T1000 (cell line): ENCODE results near the gene PLEK2.
"Not testable (repeated sequence)": the region's sequence is repeated elsewhere in the genome, so short reads cannot be mapped to it uniquely, and the experiment has no call there.

ENCODE experiments used
- DNase-seq: peaks from one replicate; lab custom pipeline; 2025; ENCODE audit warnings: mixed read lengths; lab: John Stamatoyannopoulos, UW

Gene PLEK2

DNA sequence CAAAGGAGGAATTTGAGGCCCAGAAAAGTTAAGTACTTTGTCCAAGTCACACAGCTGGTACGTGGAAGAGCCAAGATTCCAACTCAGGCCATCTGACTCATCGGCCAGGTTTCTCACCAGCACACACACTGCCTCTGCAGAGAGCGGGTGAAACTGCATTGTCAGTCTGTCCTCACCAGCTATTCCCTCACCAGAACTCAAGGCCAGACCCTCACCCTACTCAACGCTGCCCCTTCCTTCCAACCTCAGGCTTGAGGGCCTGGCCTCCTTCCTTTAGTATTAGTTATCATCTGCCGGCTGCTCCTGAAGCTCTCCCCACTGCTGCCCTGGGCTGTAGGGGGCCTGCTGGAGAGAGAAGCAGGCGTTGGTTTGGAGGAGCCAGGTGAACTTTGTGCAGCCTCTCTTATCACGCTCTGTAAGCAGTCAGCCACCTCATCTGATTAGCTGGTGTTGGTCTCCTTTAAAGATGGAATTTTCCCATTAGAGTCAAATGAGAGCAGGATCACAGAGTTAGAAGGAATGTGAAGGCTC, 16.6 kb upstream of the PLEK2 start:
- no peak for DNase-seq

GRCh38 chr14:67426983-67427606, 15.1 kb upstream of the PLEK2 start:
- peak; percentile 26 for DNase-seq

GRCh38 chr14:67426161-67426560, 14.2 kb upstream of the PLEK2 start:
- no peak for DNase-seq

DNA sequence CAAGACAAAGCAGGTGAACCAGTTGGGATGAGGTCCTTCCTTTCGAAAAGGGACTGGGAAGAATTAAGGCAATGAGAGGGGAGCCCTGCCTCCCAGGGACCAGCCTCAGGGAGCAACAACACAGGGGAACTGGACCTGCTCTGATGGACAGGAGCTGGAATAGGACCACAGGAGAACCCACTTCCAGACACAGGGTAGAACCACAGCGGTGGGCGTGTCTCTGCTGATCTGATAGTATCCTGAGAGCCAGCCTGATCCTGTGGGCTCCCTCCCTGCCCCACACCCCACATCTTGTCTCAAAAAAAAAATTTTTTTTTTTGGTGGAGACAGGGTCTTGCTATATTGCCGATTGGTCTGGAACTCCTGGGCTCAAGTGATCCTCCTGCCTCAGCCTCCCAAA, 13.6 kb upstream of the PLEK2 start:
- DNase-seq: no peak

DNA sequence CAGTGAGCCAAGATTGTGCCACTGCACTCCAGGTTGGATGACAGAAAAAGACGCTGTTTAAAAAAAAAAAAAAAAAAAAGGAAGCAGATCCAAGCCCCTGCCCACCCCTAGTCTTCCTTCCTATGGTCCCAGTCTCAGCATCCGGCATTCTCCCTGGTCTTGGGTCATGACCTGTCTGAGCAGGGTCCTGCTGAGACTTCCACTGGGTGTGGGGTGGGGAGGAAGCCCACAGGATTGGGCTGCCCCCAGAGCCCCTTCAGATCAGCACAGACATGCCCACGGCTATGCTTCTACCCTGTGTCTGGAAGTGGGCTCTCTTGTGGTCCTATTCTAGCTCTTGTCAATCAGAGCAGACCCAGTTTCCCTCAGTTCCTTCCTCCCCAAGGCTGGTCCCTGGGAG, 12.6 kb upstream of the PLEK2 start:
- no peak for DNase-seq

- no peak for DNase-seq
These were observed 11.5 kb upstream of the PLEK2 start for GRCh38 chr14:67423424-67423823.

DNA sequence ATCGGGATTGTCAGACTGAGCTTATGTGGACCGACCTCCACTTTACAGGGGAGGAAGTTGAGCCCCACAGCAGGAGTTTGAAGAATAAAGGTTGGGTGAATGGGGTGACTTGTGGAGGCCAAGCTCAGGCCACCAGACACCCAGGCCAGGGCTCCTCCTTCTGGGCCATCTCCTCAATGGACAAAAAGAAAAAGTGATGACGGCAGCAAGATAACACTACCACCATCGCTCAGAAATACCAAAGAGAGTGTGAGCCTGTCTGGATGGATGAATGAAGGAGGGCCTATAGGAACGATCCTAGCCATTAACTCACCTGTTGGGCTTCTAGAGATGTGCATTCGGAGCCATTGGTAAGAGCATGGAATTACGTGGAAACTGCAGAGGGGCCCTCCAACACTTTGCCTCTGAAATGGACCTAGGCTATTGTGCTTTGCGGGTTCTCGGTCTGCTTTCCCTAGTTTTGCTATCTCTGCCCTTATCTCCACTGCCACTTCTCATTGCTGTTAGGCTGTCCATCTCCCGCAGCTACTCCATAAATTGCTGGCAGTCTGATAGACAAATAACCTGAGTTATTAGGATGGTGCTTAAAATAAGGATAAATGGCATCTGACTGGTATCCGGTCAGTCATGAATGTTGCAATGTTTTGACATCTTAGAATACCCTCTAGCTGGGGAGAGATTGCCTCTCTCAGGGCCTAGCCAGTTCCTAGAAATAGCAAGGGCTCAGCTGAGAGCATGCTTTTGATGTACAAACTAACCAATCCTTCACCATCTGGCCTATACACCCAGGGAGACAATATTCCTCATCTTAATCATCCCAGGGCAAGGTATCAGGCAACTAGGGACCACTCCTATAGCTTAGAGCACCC, 9.6 kb upstream of the PLEK2 start:
- DNase-seq: no peak

GRCh38 chr14:67420102-67420739, 8.3 kb upstream of the PLEK2 start:
- no peak for DNase-seq

DNA sequence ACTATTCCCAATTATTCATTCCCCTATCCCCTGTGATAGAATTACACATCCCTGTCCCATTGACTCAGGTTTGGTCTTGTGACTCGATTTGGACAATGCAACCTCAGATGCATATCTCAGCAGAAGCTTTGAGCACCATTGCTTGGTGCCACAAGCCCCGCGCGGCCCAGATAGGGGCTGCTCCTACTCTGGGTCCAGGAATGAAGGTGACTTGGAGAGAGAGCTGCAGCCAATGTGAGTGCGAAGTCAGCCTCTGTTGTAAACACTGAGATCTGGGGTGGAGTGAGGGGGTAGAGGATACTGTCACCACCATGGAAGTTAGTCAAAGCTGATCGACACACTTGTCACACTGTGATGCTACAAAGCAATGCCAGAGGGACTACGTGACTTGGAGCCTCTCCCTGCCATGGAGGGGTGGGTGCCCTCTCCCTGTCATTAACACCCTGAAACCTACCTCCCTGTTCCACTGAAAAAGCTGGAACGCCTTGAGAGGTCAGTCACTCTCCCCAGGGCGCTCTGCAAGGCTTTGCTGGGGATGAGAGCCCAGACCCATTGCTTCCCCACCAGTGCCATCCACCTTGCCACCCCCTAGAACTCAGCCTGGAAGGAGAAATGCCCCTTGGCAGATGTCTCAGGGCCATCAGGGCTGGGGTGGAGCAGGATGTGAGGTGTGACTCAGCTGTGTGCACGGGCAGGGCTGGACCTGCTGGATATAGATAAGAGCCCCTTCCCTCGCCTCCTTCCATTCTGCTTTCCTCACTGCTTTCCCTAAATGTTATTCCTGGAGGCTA, 6.6 kb upstream of the PLEK2 start:
- peak; percentile 24 for DNase-seq

DNA sequence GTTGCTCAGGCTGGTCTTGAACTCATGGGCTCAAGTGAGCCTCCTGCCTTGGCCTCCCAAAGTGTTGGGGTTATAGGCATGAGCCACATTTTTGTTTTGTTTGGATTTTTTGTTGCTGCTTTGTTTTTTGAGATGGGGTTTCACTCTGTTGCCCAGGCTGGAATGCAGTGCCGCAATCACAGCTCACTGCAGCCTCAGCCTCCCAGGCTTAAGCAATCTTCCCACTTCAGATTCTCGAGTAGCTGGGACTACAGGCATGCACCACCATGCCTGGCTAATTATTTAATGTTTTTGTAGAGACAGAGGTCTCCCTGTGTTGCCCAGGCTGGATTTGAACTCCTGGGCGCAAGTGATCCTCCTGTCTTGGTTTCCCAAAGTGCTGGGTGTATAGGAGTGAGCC, 5.7 kb upstream of the PLEK2 start:
- no peak for DNase-seq

DNA sequence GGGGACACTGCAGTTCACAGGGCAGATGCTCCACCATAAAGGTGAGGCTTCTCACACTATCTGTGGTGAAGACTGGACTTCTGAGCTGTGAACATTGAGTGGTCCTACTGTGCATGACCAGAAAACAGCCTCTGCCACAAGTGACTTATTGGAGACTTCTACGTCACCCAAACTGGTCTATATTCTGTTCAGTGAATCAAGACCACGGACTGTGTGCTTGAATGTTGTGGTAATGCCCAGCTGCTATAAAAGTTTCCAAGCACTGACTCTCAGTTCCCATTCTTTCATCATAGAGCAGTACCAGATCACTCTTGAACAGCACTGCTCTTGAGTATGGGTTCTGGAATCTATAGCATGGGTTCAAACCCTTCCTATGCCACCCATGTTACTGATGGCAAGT, 4.8 kb upstream of the PLEK2 start:
- DNase-seq: no peak

DNA sequence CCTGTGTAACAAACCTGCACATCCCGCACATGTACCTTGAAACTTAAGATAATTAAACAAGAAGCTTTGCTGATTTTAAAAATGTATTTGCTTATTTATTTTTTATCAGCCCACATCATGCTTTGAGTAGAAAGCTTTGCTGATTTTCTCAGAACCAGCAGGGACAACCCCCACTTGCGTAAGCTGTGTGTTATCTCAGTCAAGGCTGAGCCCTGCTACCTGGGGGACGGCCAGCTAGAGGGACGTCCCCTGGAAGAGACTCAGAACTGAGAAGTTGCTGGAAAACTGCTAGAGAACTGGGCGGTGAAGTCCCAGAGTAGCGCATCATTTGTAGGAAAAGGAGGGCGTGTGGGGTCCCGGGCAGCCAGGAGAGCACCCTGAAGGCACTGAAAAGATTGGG, 4.1 kb upstream of the PLEK2 start:
- no peak for DNase-seq

DNA sequence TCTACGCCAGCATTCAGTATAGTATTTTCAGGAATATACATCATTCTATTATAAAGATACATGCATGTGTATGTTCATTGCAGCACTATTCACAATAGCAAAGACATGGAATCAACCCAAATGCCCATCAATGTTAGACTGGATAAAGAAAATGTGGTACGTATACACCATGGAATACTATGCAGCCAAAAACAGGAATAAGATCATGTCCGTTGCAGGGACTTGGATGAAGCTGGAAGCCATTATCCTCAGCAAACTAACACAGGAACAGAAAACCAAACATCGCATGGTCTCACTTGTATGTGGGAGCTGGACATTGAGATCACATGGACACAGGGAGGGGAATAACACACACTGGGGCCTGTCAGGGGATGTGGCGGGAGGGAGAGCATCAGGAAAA, 3.6 kb upstream of the PLEK2 start:
- DNase-seq: not testable (repeated sequence)

GRCh38 chr14:67413806-67414769, 2.1 kb upstream of the PLEK2 start:
- peak; percentile 77 for DNase-seq

DNA sequence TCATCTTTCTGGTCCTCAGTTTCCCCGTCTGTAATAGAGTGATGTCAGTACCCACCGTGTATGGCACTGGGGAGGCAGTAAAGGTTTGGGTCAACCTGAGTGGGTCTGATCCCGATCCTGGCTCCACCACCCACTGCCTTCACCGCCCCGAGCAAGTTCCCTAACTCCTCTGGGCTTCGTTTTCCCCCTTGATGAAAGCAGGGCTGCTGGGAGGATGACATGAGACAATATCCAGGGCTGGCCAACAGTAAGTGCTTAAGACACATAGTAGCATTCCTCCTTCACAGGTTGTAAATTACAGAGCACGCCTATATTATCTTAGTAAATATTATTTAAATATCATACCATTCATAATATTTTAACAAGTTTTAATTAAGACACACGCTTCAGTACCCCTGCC, 595 bp downstream of the PLEK2 start:
- no peak for DNase-seq

DNA sequence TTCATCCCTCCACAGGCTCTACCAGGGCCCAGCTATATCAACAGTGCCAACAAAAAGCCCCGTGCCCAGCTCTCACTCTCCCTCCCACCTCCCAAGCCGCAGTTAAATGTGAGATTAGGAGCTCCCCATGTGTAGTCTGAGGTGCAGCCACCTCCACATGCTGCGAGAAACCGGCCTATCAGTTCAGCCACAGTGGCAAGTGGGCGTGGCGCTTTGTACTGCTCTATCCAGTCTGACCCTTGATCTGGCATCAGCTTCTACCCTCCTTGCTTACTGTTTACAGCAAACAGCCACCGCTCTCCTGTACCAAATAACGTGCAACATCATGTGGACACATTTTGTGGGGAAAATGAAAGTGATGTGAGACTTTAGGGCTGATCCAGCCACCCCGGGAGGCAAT, 1.7 kb downstream of the PLEK2 start:
- no peak for DNase-seq

GRCh38 chr14:67409461-67409860, 2.5 kb downstream of the PLEK2 start:
- no peak for DNase-seq

- DNase-seq: not testable (repeated sequence)
These were observed 3.7 kb downstream of the PLEK2 start for GRCh38 chr14:67408122-67408801.

- no peak for DNase-seq
These were observed 6.2 kb downstream of the PLEK2 start for GRCh38 chr14:67405771-67406170.

GRCh38 chr14:67400434-67400833, 11.5 kb downstream of the PLEK2 start:
- no peak for DNase-seq
